Cerebellar nuclear complex (tissue), 1 donor: Measurements from ENCODE around the gene SPDYE3.

ENCODE experiments used
- DNase-seq, 2 experiments: peaks; one replicate each; lab custom pipeline; 2025; lab: John Stamatoyannopoulos, UW

SPDYE3 gene

DNA sequence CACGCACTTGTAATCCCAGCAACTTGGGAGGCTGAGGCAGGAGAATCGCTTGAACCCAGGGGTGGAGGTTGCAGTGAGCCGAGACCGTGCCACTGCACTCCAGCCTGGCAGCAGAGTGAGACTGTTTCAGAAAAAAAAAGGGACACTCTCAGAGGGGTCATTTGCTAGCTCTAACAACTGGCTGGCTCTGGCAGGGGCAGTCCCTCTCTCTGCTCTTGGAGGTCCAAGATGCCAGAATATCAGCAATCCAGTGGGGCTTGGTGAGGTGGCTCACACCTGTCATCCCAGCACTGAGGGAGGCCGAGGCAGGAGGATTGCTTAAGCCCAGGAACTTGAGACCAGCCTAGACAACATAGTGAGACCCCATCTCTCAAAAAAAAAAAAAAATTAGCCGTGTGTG lies 63.2 kb downstream of the SPDYE3 start:
- DNase-seq: no peak

DNA sequence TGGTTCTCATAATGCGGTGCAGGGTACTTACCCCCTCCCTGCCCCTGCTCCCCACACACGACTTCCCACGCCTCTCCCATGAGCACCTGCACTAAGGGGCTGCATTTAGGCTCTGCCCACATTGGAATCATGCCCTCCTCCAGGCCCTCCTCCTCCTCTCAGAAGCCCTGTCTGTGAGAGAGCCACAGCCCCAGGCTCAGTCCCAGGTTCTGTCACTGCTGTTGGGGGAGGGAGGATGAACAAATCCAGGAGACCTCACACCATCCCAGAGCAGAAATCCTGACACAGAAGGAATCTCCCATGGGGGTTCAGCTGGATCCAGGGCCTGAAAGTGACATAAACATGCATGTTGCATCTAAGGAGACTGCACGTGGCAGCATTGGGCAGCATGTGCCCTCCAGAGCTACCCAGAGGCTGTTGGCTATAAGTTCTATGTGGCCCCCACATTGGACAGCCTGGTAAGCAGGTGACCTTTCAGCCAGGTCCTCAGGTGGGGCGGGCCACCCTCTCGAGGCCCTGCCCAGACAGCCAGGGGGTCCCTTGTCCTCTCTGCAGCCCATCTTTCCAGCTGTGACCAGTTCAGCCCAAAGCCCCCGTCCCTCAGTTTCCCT lies 64.2 kb downstream of the SPDYE3 start:
- no peak for DNase-seq
